Cardiac muscle cell (in vitro differentiated cells and primary cell): ENCODE results near the gene CUBN. TPM values are rescaled to one million over a fixed set of nuclear protein-coding genes. Genes with fewer than 3 reads are reported as not detected.

Source experiments
- DNase-seq, 2 donors: peaks; one replicate each; pipeline versions ENCODE4 v3.0.0 to v3.0.0-alpha.2; 2010 to 2017; ENCODE audit warnings: low read depth in 1 of 2, low spot score in 1 of 2
- H3K27ac ChIP-seq: fragments of 200-600 bp; sonication (generic); 2 replicates; pipeline ENCODE4 v1.5.1; 2016
- H3K27me3 ChIP-seq: fragments of 200-600 bp; sonication (generic); 2 replicates; pipeline ENCODE4 v1.6.0; 2016; ENCODE audit warnings: control low read depth
- H3K36me3 ChIP-seq: fragments of 200-600 bp; sonication (generic); 2 replicates; pipeline ENCODE4 v1.5.1; 2016; ENCODE audit warnings: control low read depth
- H3K4me1 ChIP-seq: fragments of 200-600 bp; sonication (generic); 2 replicates; pipeline ENCODE4 v1.8.1; 2017; ENCODE audit warnings: low read depth, mild to moderate bottlenecking, mixed run types
- H3K4me3 ChIP-seq: fragments of 200-600 bp; sonication (generic); 2 replicates; pipeline ENCODE4 v1.5.1; 2016; ENCODE audit warnings: mild to moderate bottlenecking
- H3K9me3 ChIP-seq: fragments of 200-600 bp; sonication (generic); 2 replicates; pipeline ENCODE4 v1.5.1; 2017; ENCODE audit warnings: low read depth, mild to moderate bottlenecking, control low read depth
- CTCF ChIP-seq: IDR thresholded peaks from 2 replicates; pipeline ENCODE4 v1.5.1; 2012; ENCODE audit warnings: low read depth, mild to moderate bottlenecking, low read length
- polyA plus RNA-seq: library from polyadenylated mRNA; unstranded; fragments of >200 nt; fragmentation: Nextera tagmentation; extraction: Ambion mirVana; gene quantifications from 2 replicates; pipeline ENCODE4 v1.2.1, GENCODE V29; 2016
- total RNA-seq: library from RNA; depleted of rRNA; stranded (reverse); fragments of >200 nt; gene quantifications from 2 replicates; pipeline ENCODE4 v1.2.3, GENCODE V29; 2016

CUBN gene
- total and polyA plus RNA-seq, 2 experiments from 2014 or later = 0.79 to 2.7 TPM

- H3K9me3 ChIP-seq = no peaks in the 10 kb centered on the region
- H3K36me3 ChIP-seq = no peaks in the 10 kb centered on the region
- no peak overlapping the region for H3K4me3 ChIP-seq
- H3K27ac ChIP-seq = no peak overlapping the region
- no peaks in the 10 kb centered on the region for H3K27me3 ChIP-seq
- no peaks in the 10 kb centered on the region for H3K4me1 ChIP-seq
- no peak for DNase-seq
- TF ChIP-seq CTCF = no peak
These were observed 342.2 kb downstream of the CUBN start for GRCh38 chr10:16787361-16787791.

DNA sequence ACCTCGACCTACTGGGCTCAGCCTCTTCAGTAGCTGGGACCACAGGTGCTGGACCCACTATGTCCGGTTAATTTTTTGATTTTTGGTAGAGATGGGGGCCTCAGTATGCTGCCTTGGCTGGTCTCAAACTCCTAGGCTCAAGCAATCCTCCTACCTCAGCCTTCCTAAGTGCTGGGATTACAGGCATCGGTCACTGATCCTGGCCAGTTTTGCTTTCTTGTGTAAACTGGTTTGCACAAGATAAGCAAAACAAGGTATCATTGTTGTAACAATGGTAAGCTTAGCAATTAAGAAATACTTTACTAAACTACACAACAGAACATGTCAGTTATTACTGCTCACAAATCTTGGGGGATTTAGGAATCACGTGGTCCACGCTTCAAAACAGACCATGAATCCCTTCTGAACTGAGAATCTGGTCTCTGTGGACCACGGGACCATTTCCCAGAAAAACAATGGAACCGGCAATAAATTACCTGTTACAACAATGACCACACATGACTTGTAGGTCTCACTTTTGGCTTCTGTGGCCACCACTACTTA lies 349.2 kb downstream of the CUBN start:
- no peak overlapping the region for H3K4me3 ChIP-seq
- no peaks in the 10 kb centered on the region for H3K9me3 ChIP-seq
- no peak overlapping the region for H3K27ac ChIP-seq
- peak in 1 of 2 donors; percentile 3 for DNase-seq
- H3K36me3 ChIP-seq = no peaks in the 10 kb centered on the region
- H3K27me3 ChIP-seq = no peaks in the 10 kb centered on the region
- no peak for TF ChIP-seq CTCF
- no peaks in the 10 kb centered on the region for H3K4me1 ChIP-seq

DNA sequence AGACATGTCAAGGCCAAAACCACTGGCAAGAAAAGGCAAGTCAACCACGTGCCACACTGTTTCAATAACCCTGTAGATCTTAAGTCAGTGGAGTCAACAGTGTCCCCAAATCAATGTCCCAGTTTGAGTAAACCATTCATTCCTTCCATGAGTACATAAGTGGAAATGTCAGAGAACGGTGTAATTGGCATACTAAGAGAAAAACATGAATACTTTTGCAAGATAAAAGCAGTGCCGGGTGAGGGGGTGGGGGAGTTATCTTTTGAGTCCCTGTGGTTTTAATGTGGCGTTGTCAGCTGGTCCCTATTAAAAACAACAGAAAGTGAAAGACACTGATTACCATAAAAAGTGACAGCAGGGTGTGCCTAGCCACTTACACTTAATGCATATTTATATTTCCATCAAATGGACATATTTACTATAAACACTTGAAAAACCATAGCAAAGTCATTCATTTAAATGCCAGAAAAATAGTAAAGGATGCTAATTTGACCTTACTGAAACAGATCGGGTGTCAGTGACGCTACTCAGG lies 350.2 kb downstream of the CUBN start:
- Histone ChIP-seq H3K9me3 (no peaks in the 10 kb centered on the region), H3K27me3 (no peaks in the 10 kb centered on the region), H3K4me1 (no peaks in the 10 kb centered on the region), H3K27ac (no peak overlapping the region), H3K36me3 (no peaks in the 10 kb centered on the region), H3K4me3 (no peak overlapping the region)
- no peak for TF ChIP-seq CTCF
- DNase-seq = peak in 1 of 2 donors; percentile 5

DNA sequence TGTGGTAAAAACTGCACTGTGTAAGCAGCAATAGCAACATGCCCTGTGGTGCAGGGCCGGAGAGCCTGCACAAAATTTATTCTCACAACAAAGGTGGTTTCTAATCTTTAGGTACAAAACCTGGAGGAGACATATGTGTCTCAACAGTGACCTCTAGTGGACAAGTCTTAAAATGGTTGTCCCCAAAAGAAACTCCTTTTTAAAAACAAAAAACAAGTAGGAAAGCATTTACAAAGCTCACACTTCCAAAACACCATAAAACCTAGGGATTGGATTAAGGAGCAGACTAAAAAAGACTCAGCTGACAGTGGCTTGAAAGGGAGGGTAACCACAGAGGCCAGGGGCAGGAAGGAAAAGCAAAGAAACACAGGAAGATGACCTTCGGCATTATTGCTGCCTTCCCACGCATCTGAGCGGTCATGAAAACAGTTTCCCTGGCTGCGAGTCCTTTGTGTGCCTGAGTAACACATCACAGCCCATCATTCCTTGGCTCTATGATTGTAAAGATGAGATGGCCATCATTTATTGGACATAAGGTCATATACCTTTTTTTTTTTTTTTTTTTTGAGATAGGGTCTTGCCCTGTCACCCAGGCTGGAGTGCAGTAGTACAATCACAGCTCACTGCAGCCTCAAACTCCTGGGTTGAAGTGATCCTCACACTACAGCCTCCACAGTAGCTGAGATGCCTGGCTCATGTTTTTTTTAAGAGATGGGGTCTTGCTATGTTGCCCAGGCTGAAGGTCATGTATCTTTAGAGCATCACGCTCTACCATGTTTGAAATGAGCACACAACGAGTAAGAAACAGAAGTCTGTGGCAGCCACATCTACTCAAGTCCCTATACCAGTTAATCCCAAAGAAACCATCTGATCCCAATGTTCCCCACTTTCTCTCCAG lies 351.9 kb downstream of the CUBN start:
- peak; percentile 70 for TF ChIP-seq CTCF
- Histone ChIP-seq H3K4me1 (no peaks in the 10 kb centered on the region), H3K4me3 (no peak overlapping the region), H3K27ac (no peak overlapping the region), H3K27me3 (no peaks in the 10 kb centered on the region), H3K9me3 (no peaks in the 10 kb centered on the region), H3K36me3 (no peaks in the 10 kb centered on the region)
- peak; percentile 75 to 77 for DNase-seq

DNA sequence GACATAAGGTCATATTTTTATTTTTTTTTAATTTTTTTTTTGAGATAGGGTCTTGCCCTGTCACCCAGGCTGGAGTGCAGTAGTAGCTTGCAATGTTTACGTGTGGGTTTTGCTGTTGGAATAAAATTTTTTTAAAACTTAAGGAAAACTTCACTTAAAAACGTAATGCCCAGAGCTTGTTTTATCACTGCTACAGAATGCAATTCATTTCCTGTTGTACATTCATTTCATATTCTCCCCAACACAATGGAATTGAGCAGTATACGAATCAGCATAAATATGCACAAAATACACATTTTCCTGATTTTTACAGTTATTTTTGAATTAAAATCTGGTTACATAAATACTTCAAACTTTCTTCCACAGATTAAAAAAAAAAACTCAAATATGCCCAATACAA lies 352.7 kb downstream of the CUBN start:
- Histone ChIP-seq H3K36me3 (no peaks in the 10 kb centered on the region), H3K4me1 (no peaks in the 10 kb centered on the region), H3K9me3 (no peaks in the 10 kb centered on the region), H3K27ac (no peak overlapping the region), H3K27me3 (no peaks in the 10 kb centered on the region), H3K4me3 (no peak overlapping the region)
- TF ChIP-seq CTCF = no peak
- peak in 1 of 2 donors; percentile 36 for DNase-seq

Other genes starting within 250 kb of the CUBN start
- 5.7 and 10.1 TPM in 2 replicates for gene TRDMT1, start 71.9 kb upstream of the CUBN start, total RNA-seq
- 3.9 and 7.9 TPM in 2 replicates for gene TRDMT1, start 71.9 kb upstream of the CUBN start, polyA plus RNA-seq
- gene VIM, start 98.4 kb upstream of the CUBN start, total RNA-seq = 904 and 1,157 TPM in 2 replicates
- gene VIM, start 98.4 kb upstream of the CUBN start, polyA plus RNA-seq = 258 and 383 TPM in 2 replicates